Gastrocnemius medialis (tissue), 4 donors: ENCODE measurements around the gene TRIM29.

Experiments used
- CTCF ChIP-seq, 5 experiments: fragments of 450-650 bp in 3 of 5; fragments of 200-600 bp in 2 of 5; sonication (generic) in 2 of 5; IDR thresholded peaks in 4 of 5; conservative IDR thresholded peaks in 1 of 5; 1 replicate in 4 of 5; 2 replicates in 1 of 5; pipeline ENCODE4 v1.5.1; 2016 to 2019; ENCODE audit warnings: antibody characterized with exemption in 5 of 5, mild to moderate bottlenecking in 3 of 5, moderate library complexity in 3 of 5
- POLR2A ChIP-seq, 2 donors: fragments of 450-650 bp; IDR thresholded peaks; one replicate each; pipeline ENCODE4 v1.6.1; 2017; ENCODE audit warnings: antibody characterized with exemption in 2 of 2, mild to moderate bottlenecking in 2 of 2, moderate library complexity in 2 of 2

GRCh38 chr11:120112174-120112796 is 25.6 kb downstream of the TRIM29 start:
- TF ChIP-seq CTCF (IDR thresholded peaks at IDR 0.05 in 4 of 5, conservative IDR thresholded peaks at IDR 0.05 in 1 of 5) = no peak
- no peak for TF ChIP-seq POLR2A (IDR thresholded peaks at IDR 0.05)
